HepG2 (cell line): ENCODE data around the gene CBLB. TPM values are rescaled to one million over a fixed set of nuclear protein-coding genes. Genes with fewer than 3 reads are reported as not detected.

Experiments
- GABPB1 ChIP-seq: IDR thresholded peaks from 2 replicates; pipeline ENCODE4 v1.6.1; 2016; ENCODE audit warnings: mild to moderate bottlenecking, missing genetic modification reagents, moderate library complexity, missing compliant biosample characterization
- IKZF1 ChIP-seq: fragments of 450-650 bp; IDR thresholded peaks from 2 replicates; pipeline ENCODE4 v1.7.1; 2016
- KLF15 ChIP-seq: sonication (generic); formaldehyde crosslinking; IDR thresholded peaks from 2 replicates; pipeline ENCODE4 v1.8.1; 2023; ENCODE audit warnings: borderline replicate concordance, mild to moderate bottlenecking, inconsistent platforms, missing genetic modification reagents, mixed read lengths
- NFIB ChIP-seq: sonication (generic); formaldehyde crosslinking; IDR thresholded peaks from 2 replicates; pipeline ENCODE4 v1.9.0; 2021; ENCODE audit warnings: missing genetic modification reagents, mild to moderate bottlenecking, borderline replicate concordance
- RFX5 ChIP-seq: IDR thresholded peaks from 2 replicates; pipeline ENCODE4 v1.6.1; 2011; ENCODE audit warnings: low read depth, low read length, improper control_type of control experiment
- SALL1 ChIP-seq: sonication (generic); formaldehyde crosslinking; IDR thresholded peaks from 2 replicates; pipeline ENCODE4 v1.8.0; 2022; ENCODE audit warnings: mild to moderate bottlenecking, missing genetic modification reagents
- SNAI1 ChIP-seq: sonication (generic); formaldehyde crosslinking; IDR thresholded peaks from 2 replicates; pipeline ENCODE4 v1.5.0; 2020; ENCODE audit warnings: mild to moderate bottlenecking, missing genetic modification reagents, borderline replicate concordance
- SNAPC2 ChIP-seq: sonication (generic); formaldehyde crosslinking; IDR thresholded peaks from 2 replicates; pipeline ENCODE4 v1.8.1; 2022; ENCODE audit warnings: mild to moderate bottlenecking, missing genetic modification reagents
- ZBTB42 ChIP-seq: sonication (generic); formaldehyde crosslinking; IDR thresholded peaks from 2 replicates; pipeline ENCODE4 v1.5.0; 2020; ENCODE audit warnings: mild to moderate bottlenecking, missing genetic modification reagents
- ZMAT3 ChIP-seq: sonication (generic); formaldehyde crosslinking; conservative IDR thresholded peaks from 2 replicates; pipeline ENCODE4 v1.7.0; 2021; ENCODE audit warnings: missing genetic modification reagents
- ZNF224 ChIP-seq: sonication (generic); formaldehyde crosslinking; IDR thresholded peaks from 2 replicates; pipeline ENCODE4 v1.5.0; 2020; ENCODE audit warnings: mild to moderate bottlenecking, missing genetic modification reagents
- ZNF317 ChIP-seq: sonication (generic); formaldehyde crosslinking; IDR thresholded peaks from 2 replicates; pipeline ENCODE4 v1.5.0; 2020; ENCODE audit warnings: mild to moderate bottlenecking, missing genetic modification reagents
- ZNF557 ChIP-seq: sonication (generic); formaldehyde crosslinking; IDR thresholded peaks from 2 replicates; pipeline ENCODE4 v1.4.0; 2020; ENCODE audit warnings: missing genetic modification reagents
- ZNF558 ChIP-seq: sonication (generic); formaldehyde crosslinking; IDR thresholded peaks from 2 replicates; pipeline ENCODE4 v1.9.0; 2022; ENCODE audit warnings: mild to moderate bottlenecking, missing genetic modification reagents, borderline replicate concordance
- polyA plus RNA-seq, 8 experiments: library from polyadenylated mRNA; depleted of rRNA in 3 of 8; stranded (reverse) in 7 of 8; unstranded in 1 of 8; fragments of >200 nt; fragmentation: Illumina TruSeq in 4 of 8; extraction: Trizol in 4 of 8; gene quantifications; 2 replicates each; pipeline versions ENCODE4 v1.2.1 to v1.2.3, GENCODE V29; 2011 to 2016; ENCODE audit warnings: low read depth in 4 of 8, missing spikeins in 1 of 8, mixed read lengths in 1 of 8; ENCODE audit not compliant: insufficient read depth in 1 of 8
- total RNA-seq, 5 experiments: library from RNA; depleted of rRNA; stranded (reverse); fragments of >200 nt; fragmentation: Illumina TruSeq; extraction: Trizol; gene quantifications; 2 replicates each; pipeline ENCODE4 v1.2.3, GENCODE V29; 2016; ENCODE audit warnings: low read depth in 1 of 5
- TF ChIP-seq, protein P1 (sequence below): sonication (generic); formaldehyde crosslinking; IDR thresholded peaks from 2 replicates; pipeline ENCODE4 v1.4.0; 2020; ENCODE audit warnings: missing genetic modification reagents, borderline replicate concordance
- TF ChIP-seq, protein P2 (sequence below): sonication (generic); formaldehyde crosslinking; IDR thresholded peaks from 2 replicates; pipeline ENCODE4 v1.8.0; 2022; ENCODE audit warnings: mild to moderate bottlenecking, missing genetic modification reagents, moderate library complexity
- TF ChIP-seq, protein P3 (sequence below), 2 experiments: fragments of 450-650 bp in 1 of 2; sonication (generic) in 1 of 2; formaldehyde crosslinking in 1 of 2; IDR thresholded peaks; 2 replicates each; pipeline versions ENCODE4 v1.6.1 to v1.8.0; 2016 to 2022; ENCODE audit warnings: antibody characterized with exemption in 1 of 2, mild to moderate bottlenecking in 1 of 2, missing genetic modification reagents in 1 of 2

The CBLB gene
- total and polyA plus RNA-seq, 2 of the 13 experiments (the other 11 are each of a cell fraction or from before 2014, with no cell fraction given): 9.8 to 16.4 TPM

DNA sequence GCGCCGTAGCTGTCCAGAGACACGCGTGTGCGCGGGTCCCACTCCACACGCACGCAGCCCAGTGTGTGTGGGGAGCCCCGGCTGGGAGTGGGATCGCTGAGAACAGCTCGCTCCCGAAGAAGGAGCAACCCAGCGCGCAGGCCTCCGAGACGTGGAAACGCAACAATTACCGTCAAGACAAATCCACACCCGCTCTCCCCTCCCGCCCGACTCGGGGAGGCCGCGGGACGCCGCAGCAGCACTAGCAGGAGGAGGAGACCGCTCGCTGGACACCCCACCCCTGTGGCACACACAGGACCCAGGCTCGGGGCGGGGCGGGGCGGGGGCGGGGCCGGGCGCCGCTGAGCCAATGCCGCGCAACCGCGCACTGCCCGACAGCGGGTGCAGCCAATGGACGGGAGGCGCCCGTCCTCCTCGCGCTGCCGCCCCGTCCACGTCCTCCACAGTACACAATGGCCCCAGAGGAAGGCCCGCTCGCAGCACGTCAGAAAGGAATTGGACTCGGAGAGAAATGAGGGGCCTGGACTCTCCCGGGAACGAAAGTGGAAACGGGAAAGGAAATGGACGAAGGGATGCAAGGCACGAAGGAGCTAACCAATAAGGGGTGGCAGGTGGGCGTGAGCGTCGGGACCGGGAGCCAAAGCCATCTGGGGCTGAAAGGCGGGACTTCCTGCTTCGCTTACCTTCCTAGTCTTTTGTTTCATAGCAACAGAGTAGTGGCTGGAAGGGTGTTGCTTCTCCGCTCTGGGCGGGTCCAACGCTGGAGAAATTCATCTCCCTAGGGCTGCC is at the start of gene CBLB (continued):
- TF ChIP-seq, protein P1, sequence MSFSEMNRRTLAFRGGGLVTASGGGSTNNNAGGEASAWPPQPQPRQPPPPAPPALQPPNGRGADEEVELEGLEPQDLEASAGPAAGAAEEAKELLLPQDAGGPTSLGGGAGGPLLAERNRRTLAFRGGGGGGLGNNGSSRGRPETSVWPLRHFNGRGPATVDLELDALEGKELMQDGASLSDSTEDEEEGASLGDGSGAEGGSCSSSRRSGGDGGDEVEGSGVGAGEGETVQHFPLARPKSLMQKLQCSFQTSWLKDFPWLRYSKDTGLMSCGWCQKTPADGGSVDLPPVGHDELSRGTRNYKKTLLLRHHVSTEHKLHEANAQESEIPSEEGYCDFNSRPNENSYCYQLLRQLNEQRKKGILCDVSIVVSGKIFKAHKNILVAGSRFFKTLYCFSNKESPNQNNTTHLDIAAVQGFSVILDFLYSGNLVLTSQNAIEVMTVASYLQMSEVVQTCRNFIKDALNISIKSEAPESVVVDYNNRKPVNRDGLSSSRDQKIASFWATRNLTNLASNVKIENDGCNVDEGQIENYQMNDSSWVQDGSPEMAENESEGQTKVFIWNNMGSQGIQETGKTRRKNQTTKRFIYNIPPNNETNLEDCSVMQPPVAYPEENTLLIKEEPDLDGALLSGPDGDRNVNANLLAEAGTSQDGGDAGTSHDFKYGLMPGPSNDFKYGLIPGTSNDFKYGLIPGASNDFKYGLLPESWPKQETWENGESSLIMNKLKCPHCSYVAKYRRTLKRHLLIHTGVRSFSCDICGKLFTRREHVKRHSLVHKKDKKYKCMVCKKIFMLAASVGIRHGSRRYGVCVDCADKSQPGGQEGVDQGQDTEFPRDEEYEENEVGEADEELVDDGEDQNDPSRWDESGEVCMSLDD (CRISPR knock-in tag): no peak
- no peak for TF ChIP-seq ZBTB42 (CRISPR knock-in tag)
- TF ChIP-seq, protein P2, sequence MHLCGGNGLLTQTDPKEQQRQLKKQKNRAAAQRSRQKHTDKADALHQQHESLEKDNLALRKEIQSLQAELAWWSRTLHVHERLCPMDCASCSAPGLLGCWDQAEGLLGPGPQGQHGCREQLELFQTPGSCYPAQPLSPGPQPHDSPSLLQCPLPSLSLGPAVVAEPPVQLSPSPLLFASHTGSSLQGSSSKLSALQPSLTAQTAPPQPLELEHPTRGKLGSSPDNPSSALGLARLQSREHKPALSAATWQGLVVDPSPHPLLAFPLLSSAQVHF (CRISPR knock-in tag): no peak
- no peak; the same call in 1 of the 2 replicates for TF ChIP-seq ZNF224
- no peak for TF ChIP-seq NFIB
- TF ChIP-seq, protein P3, sequence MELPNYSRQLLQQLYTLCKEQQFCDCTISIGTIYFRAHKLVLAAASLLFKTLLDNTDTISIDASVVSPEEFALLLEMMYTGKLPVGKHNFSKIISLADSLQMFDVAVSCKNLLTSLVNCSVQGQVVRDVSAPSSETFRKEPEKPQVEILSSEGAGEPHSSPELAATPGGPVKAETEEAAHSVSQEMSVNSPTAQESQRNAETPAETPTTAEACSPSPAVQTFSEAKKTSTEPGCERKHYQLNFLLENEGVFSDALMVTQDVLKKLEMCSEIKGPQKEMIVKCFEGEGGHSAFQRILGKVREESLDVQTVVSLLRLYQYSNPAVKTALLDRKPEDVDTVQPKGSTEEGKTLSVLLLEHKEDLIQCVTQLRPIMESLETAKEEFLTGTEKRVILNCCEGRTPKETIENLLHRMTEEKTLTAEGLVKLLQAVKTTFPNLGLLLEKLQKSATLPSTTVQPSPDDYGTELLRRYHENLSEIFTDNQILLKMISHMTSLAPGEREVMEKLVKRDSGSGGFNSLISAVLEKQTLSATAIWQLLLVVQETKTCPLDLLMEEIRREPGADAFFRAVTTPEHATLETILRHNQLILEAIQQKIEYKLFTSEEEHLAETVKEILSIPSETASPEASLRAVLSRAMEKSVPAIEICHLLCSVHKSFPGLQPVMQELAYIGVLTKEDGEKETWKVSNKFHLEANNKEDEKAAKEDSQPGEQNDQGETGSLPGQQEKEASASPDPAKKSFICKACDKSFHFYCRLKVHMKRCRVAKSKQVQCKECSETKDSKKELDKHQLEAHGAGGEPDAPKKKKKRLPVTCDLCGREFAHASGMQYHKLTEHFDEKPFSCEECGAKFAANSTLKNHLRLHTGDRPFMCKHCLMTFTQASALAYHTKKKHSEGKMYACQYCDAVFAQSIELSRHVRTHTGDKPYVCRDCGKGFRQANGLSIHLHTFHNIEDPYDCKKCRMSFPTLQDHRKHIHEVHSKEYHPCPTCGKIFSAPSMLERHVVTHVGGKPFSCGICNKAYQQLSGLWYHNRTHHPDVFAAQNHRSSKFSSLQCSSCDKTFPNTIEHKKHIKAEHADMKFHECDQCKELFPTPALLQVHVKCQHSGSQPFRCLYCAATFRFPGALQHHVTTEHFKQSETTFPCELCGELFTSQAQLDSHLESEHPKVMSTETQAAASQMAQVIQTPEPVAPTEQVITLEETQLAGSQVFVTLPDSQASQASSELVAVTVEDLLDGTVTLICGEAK (IDR thresholded peaks at IDR 0.05): no peak
- TF ChIP-seq, protein P3 (CRISPR knock-in tag; IDR thresholded peaks at IDR 0.05): peak; percentile 19; the same call in 1 of the 2 replicates
- no peak for TF ChIP-seq IKZF1
- peak; percentile 89 for TF ChIP-seq GABPB1 (CRISPR knock-in tag)
- TF ChIP-seq ZNF317 (CRISPR knock-in tag): no peak; the same call in 1 of the 2 replicates
- peak; percentile 66 for TF ChIP-seq RFX5
- no peak; the same call in 1 of the 2 replicates for TF ChIP-seq ZNF558 (CRISPR knock-in tag)
- no peak for TF ChIP-seq SNAI1 (CRISPR knock-in tag)
- TF ChIP-seq SALL1 (CRISPR knock-in tag): peak; percentile 48
- no peak for TF ChIP-seq ZMAT3
- no peak for TF ChIP-seq KLF15 (CRISPR knock-in tag)
- TF ChIP-seq ZNF557 (CRISPR knock-in tag): 0 out of 2 replicates have a peak, but pooled peaks have one; percentile 46
- no peak for TF ChIP-seq SNAPC2 (CRISPR knock-in tag)
